Suprapubic skin (tissue), 4 donors: ENCODE results near the gene LAMTOR4. TPM values are rescaled to one million over a fixed set of nuclear protein-coding genes. Genes with fewer than 3 reads are reported as not detected.

Experiments
- DNase-seq, 2 donors: peaks; one replicate each; pipeline ENCODE4 v3.0.0-alpha.2; 2019; ENCODE audit warnings: low spot score in 2 of 2
- H3K27ac ChIP-seq: fragments of 200-600 bp; sonication (generic); one replicate; pipeline ENCODE4 v1.5.1; 2019
- H3K27me3 ChIP-seq: fragments of 200-600 bp; sonication (generic); one replicate; pipeline ENCODE4 v1.5.1; 2019
- H3K36me3 ChIP-seq: fragments of 200-600 bp; sonication (generic); one replicate; pipeline ENCODE4 v1.5.1; 2019
- H3K4me1 ChIP-seq: fragments of 200-600 bp; sonication (generic); one replicate; pipeline ENCODE4 v1.5.1; 2019
- H3K4me3 ChIP-seq: fragments of 200-600 bp; sonication (generic); one replicate; pipeline ENCODE4 v1.5.1; 2019; ENCODE audit warnings: mild to moderate bottlenecking
- H3K9me3 ChIP-seq: fragments of 200-600 bp; sonication (generic); one replicate; pipeline ENCODE4 v1.5.1; 2019
- EP300 ChIP-seq: sonication (generic); formaldehyde crosslinking; IDR thresholded peaks from one replicate; pipeline ENCODE4 v1.6.1; 2017; ENCODE audit warnings: antibody characterized with exemption
- POLR2A ChIP-seq, 2 donors: fragments of 450-650 bp; IDR thresholded peaks; one replicate each; pipeline ENCODE4 v1.6.1; 2017; ENCODE audit warnings: antibody characterized with exemption in 2 of 2, mild to moderate bottlenecking in 2 of 2, moderate library complexity in 2 of 2
- POLR2AphosphoS5 ChIP-seq, 3 donors: sonication (generic); formaldehyde crosslinking; IDR thresholded peaks; one replicate each; pipeline ENCODE4 v1.6.1; 2017; ENCODE audit warnings: antibody characterized with exemption in 3 of 3
- WGBS: methylation state at CpG from one replicate; pipeline ENCODE4 v1.1.5; 2018; 5-methylcytosine and 5-hydroxymethylcytosine counted together
- total RNA-seq, 4 donors: library from RNA; depleted of rRNA; stranded (reverse); fragments of >200 nt; gene quantifications; one replicate each; pipeline ENCODE4 v1.1.0, GENCODE V29; 2016
- TF ChIP-seq, protein P1 (sequence below), 2 donors: fragments of 200-600 bp in 1 of 2; fragments of 450-650 bp in 1 of 2; sonication (generic) in 1 of 2; IDR thresholded peaks; one replicate each; pipeline ENCODE4 v1.5.1; 2016 to 2019; ENCODE audit warnings: antibody characterized with exemption in 2 of 2, mild to moderate bottlenecking in 1 of 2, moderate library complexity in 1 of 2

The LAMTOR4 gene
- total RNA-seq, 4 donors from 2014 or later, result 346 to 682 (median 537) TPM

DNA sequence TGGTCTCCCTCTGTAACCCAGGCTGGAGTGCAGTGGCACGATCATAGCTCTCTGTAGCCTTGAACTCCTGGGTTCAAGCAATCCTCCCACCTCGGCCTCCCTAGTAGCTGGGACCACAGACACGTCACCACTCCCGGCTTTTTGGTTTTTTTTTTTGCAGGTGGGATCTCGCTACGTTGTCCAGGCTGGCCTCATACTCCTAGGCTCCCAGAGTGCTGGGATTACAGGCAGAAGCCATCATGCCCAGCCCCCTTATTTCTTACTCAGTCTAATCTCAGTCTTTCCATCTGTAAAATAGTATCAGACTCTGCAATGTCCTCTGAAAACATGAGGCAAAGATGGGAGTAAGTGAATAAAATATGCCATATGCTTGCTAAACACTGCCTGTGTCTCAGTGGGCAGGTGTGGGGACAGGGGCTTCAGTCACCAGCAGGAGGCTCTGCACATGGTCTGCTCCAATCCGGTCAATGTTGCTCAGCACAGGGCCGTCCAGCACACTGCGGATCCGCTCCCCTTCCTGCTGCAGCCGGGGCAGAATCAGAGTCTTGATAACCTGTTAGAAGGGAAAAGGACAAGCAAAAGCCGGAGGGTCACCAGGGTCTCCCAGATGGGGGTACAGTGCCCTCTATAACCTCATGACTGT is 39.1 kb upstream of the LAMTOR4 start:
- Histone ChIP-seq H3K27me3 (no peaks in the 10 kb centered on the region), H3K4me1 (no peaks in the 10 kb centered on the region), H3K27ac (no peak overlapping the region), H3K36me3 (peaks cover 95% of the 10 kb centered on the region), H3K9me3 (no peaks in the 10 kb centered on the region), H3K4me3 (no peak overlapping the region)
- WGBS, result 91% methylated on average over 12 of the region's 12 CpGs
- DNase-seq, result no peak
- TF ChIP-seq POLR2AphosphoS5 (IDR thresholded peaks at IDR 0.05) (no peak), POLR2A (IDR thresholded peaks at IDR 0.05) (no peak), EP300 (no peak)
- TF ChIP-seq, protein P1, sequence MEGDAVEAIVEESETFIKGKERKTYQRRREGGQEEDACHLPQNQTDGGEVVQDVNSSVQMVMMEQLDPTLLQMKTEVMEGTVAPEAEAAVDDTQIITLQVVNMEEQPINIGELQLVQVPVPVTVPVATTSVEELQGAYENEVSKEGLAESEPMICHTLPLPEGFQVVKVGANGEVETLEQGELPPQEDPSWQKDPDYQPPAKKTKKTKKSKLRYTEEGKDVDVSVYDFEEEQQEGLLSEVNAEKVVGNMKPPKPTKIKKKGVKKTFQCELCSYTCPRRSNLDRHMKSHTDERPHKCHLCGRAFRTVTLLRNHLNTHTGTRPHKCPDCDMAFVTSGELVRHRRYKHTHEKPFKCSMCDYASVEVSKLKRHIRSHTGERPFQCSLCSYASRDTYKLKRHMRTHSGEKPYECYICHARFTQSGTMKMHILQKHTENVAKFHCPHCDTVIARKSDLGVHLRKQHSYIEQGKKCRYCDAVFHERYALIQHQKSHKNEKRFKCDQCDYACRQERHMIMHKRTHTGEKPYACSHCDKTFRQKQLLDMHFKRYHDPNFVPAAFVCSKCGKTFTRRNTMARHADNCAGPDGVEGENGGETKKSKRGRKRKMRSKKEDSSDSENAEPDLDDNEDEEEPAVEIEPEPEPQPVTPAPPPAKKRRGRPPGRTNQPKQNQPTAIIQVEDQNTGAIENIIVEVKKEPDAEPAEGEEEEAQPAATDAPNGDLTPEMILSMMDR (IDR thresholded peaks at IDR 0.05), result no peak

DNA sequence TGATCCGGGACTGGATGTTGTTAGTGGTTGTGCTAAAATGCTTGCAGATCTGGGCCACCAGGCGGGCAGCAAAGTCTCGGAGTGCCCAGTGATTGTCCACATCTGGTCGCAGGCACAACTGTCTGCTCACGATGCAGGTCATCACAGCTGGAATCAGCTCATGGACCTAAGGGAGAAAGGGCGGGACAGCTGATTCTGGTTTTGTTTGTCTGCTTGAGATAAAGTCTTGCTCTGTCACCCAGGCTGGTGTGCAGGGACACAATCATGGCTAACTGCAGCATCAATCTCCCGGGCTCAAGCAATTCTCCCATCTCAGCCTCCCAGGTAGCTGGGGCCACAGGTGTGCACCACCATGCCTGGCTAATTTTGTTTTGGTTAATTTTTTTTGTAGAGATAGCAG is 37.6 kb upstream of the LAMTOR4 start:
- Histone ChIP-seq H3K27me3 (no peaks in the 10 kb centered on the region), H3K27ac (no peak overlapping the region), H3K4me1 (no peaks in the 10 kb centered on the region), H3K4me3 (no peak overlapping the region), H3K9me3 (no peaks in the 10 kb centered on the region), H3K36me3 (peaks cover 79% of the 10 kb centered on the region)
- no peak for DNase-seq
- 80% methylated on average over 4 of the region's 7 CpGs for WGBS
- TF ChIP-seq, protein P1 (IDR thresholded peaks at IDR 0.05), result no peak
- no peak for TF ChIP-seq POLR2AphosphoS5 (IDR thresholded peaks at IDR 0.05)
- no peak for TF ChIP-seq EP300
- no peak for TF ChIP-seq POLR2A (IDR thresholded peaks at IDR 0.05)

DNA sequence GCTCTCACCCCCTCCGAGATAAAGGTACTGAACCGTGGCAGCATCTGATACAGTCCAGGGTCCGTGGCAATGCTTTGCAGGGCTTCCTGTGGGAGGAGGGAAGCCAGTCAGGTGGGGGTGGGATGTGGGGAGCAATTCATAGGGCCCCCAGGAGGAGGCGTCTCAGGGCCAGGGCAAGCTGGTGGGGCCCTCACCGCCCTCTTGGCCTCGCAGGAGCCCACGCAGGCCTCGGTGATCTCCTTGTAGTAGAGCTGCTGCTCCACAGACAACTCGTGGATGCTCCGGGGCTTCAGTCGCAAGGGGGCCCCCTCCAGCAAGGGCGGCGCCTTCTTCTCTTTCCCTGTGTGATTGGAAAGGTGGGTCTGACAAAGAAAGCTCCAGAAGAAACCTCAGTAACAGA is 36.8 kb upstream of the LAMTOR4 start:
- 69% methylated on average over 3 of the region's 13 CpGs for WGBS
- Histone ChIP-seq H3K4me1 (no peaks in the 10 kb centered on the region), H3K36me3 (peaks cover 72% of the 10 kb centered on the region), H3K4me3 (no peak overlapping the region), H3K9me3 (no peaks in the 10 kb centered on the region), H3K27ac (no peak overlapping the region), H3K27me3 (no peaks in the 10 kb centered on the region)
- no peak for DNase-seq
- TF ChIP-seq POLR2A (IDR thresholded peaks at IDR 0.05) (no peak), POLR2AphosphoS5 (IDR thresholded peaks at IDR 0.05) (no peak)

DNA sequence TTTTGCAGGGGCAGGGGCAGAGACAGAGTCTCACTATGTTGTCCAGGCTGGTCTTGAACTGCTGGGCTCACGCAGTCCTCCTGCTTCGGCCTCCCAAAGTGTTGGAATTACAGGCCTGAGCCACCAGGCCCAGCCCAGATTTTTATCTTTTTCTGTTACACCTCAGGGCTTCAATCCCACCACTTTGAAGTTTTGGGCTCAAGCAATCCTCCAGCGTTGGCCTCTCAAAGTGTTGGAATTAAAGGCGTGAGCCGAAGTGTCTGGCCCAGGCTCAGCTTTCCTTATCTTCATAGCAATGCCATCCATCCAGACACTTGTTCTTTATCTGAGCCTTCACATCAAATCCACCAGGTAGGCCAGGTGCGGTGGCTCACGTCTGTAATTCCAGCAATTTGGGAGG is 33.7 kb upstream of the LAMTOR4 start:
- Histone ChIP-seq H3K27ac (no peak overlapping the region), H3K4me1 (peaks cover 14% of the 10 kb centered on the region), H3K9me3 (no peaks in the 10 kb centered on the region), H3K27me3 (no peaks in the 10 kb centered on the region), H3K4me3 (no peak overlapping the region), H3K36me3 (peaks cover 43% of the 10 kb centered on the region)
- WGBS, result 86% methylated on average over 7 of the region's 7 CpGs
- TF ChIP-seq EP300 (no peak), POLR2AphosphoS5 (IDR thresholded peaks at IDR 0.05) (no peak), POLR2A (IDR thresholded peaks at IDR 0.05) (no peak)
- TF ChIP-seq, protein P1 (IDR thresholded peaks at IDR 0.05), result no peak
- DNase-seq, result no peak

DNA sequence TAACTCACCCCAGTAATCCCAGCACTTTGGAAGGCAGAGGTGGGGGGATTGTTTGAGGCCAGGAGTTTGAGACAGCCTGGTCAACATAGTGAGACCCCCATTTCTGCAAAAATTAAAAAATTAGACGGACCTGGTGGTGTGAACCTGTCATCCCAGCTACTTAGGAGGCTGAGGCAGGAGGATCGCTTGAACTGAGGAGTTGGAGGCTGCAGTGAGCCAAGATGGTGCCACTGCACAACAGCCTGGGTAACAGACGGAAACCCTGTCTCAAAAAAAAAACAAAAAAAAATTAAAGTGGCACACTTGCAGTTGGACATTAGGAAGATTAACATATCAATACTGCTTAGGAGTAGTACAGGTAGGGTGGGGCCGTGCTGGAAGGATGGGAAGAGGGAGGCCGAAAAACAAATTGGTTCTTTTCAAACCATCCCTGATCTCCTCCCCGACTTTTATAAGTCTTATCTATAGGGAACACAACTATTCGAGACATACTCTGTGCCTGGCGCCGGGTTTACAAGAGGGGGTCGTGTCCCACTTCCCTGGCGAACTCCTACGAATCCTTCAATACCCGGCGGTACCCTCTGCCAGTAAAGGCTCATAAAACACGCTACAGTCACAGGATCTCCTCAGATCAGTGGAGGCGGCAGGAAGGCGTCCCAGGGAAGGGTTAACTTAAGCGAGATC is 30.2 kb upstream of the LAMTOR4 start:
- Histone ChIP-seq H3K27ac (peak overlapping the region; percentile 92), H3K36me3 (peaks cover 9% of the 10 kb centered on the region), H3K4me3 (peak overlapping the region; percentile 86), H3K9me3 (no peaks in the 10 kb centered on the region), H3K4me1 (peaks cover 21% of the 10 kb centered on the region), H3K27me3 (no peaks in the 10 kb centered on the region)
- no peak for TF ChIP-seq POLR2AphosphoS5 (IDR thresholded peaks at IDR 0.05)
- TF ChIP-seq POLR2A (IDR thresholded peaks at IDR 0.05), result no peak
- no peak for DNase-seq
- 25% methylated on average over 15 of the region's 18 CpGs for WGBS

DNA sequence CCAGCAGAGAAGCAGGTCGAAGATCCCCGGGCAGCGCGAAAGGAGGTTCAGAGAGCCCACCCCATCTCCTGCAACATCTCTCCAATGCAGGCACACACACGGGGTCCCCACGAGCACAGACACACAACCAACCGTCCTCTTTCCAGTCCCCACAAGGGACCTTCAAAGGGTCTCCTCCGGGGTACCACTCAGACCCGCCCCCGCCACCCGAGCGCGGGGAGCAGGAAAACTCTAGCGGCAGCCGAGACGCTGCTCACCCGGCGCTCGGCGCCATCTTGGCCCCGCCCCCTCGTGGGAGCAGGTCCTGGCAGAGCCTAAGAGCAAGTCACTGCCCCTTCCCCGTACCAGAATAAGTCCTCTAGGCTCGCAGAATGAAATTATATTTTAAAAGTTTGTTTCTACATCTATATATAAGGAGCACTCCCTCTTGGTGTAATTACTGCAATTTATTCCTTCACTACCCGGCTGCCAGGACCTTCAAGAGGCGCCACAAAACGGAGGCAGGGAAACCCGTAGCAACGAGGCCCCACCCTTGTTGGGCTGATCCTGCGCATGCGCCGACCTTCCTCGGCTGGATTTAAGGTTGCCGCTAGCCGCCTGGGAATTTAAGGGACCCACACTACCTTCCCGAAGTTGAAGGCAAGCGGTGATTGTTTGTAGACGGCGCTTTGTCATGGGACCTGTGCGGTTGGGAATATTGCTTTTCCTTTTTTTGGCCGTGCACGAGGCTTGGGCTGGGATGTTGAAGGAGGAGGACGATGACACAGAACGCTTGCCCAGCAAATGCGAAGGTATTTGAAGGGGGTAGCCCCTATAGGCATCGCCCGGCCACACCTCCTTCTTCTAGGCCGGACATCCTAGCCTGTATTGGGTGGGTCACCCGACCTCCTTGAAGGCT is 29.4 kb upstream of the LAMTOR4 start, which contains the start of the genes CNPY4 and TAF6:
Gene CNPY4 (plus strand): TSS at position 563 of the 898 bp plus-strand sequence. CDS start 111 bp downstream, at position 674.
Gene TAF6 (minus strand): TSS at position 287 of the 898 bp plus-strand sequence. CDS start 5,149 bp downstream, outside the sequence.
- peaks cover 21% of the 10 kb centered on the region for H3K4me1 ChIP-seq
- H3K4me3 ChIP-seq, result peak within 1 kb of the TSS; percentile 86
- TF ChIP-seq EP300, result no peak
- TF ChIP-seq POLR2A (IDR thresholded peaks at IDR 0.05), result no peak
- TF ChIP-seq, protein P1 (IDR thresholded peaks at IDR 0.05), result no peak
- no peak for TF ChIP-seq POLR2AphosphoS5 (IDR thresholded peaks at IDR 0.05)
- DNase-seq, result peak; percentile 97
- H3K36me3 ChIP-seq, result peaks cover 1% of the 10 kb centered on the region
- H3K27ac ChIP-seq, result peak within 1 kb of the TSS; percentile 92
- under 1% methylated on average over 28 of the region's 49 CpGs for WGBS
- no peaks in the 10 kb centered on the region for H3K9me3 ChIP-seq
- no peaks in the 10 kb centered on the region for H3K27me3 ChIP-seq
